Stimulated activated CD4-positive, alpha-beta T cell treated with anti-CD3 and anti-CD28 coated beads, Interleukin-1b, Interleukin-23, amount 100 ng/mL, for 1 hour (primary cell): ENCODE measurements around the gene ZNF687.

Experiments used
- DNase-seq, 2 donors: peaks; one replicate each; pipeline ENCODE4 v3.0.0-alpha.2; 2020; ENCODE audit warnings: low read depth in 2 of 2

Gene ZNF687

GRCh38 chr1:151312411-151312810 lies 30.3 kb downstream of the ZNF687 start:
- no peak for DNase-seq

GRCh38 chr1:151312826-151313225 lies 30.7 kb downstream of the ZNF687 start:
- no peak for DNase-seq

GRCh38 chr1:151313501-151313900 lies 31.4 kb downstream of the ZNF687 start:
- no peak for DNase-seq

- DNase-seq = no peak
Observed at GRCh38 chr1:151314137-151314875, 32.2 kb downstream of the ZNF687 start.

- no peak for DNase-seq
Observed at GRCh38 chr1:151315565-151316235, 33.6 kb downstream of the ZNF687 start.

GRCh38 chr1:151318975-151319374 lies 36.9 kb downstream of the ZNF687 start:
- no peak for DNase-seq

GRCh38 chr1:151324390-151324930 lies 42.4 kb downstream of the ZNF687 start:
- no peak for DNase-seq

GRCh38 chr1:151325231-151325630 lies 43.1 kb downstream of the ZNF687 start:
- no peak for DNase-seq

GRCh38 chr1:151325646-151326429 lies 43.7 kb downstream of the ZNF687 start:
- no peak for DNase-seq

- DNase-seq = peak; percentile 3 to 38
Observed at GRCh38 chr1:151326619-151327222, 44.6 kb downstream of the ZNF687 start.

GRCh38 chr1:151327223-151327902 lies 45.3 kb downstream of the ZNF687 start, which contains the start of gene PI4KB:
Gene PI4KB (minus strand): TSS chr1:151327416. CDS start chr1:151316481, 10,935 bp downstream.
- peak; percentile 66 to 73 for DNase-seq

- DNase-seq = no peak
Observed at GRCh38 chr1:151327903-151328674, 46.0 kb downstream of the ZNF687 start.

- no peak for DNase-seq
Observed at GRCh38 chr1:151334822-151335221, 52.7 kb downstream of the ZNF687 start.

- DNase-seq = no peak
Observed at GRCh38 chr1:151336556-151336955, 54.5 kb downstream of the ZNF687 start.

GRCh38 chr1:151340870-151341754 lies 59.0 kb downstream of the ZNF687 start:
- peak in 1 of 2 donors; percentile 9 for DNase-seq
